Endothelial cell of umbilical vein (primary cell): ENCODE results near the gene TYK2. TPM values are rescaled to one million over a fixed set of nuclear protein-coding genes. Genes with fewer than 3 reads are reported as not detected.

ENCODE experiments used
- BruUV-seq: library from RNA; stranded (reverse); fragments of 400-500 nt; replicated peaks from 2 replicates; lab custom pipeline; 2021; lab: Mats Ljungman, UMichigan
- CTCF ChIA-PET: fragments of 300-600, 350-600 bp; sonication (Branson Sonifier 250); formaldehyde crosslinking; loops from one replicate; lab custom pipeline; 2021; ENCODE audit warnings: antibody characterized with exemption, inconsistent platforms; lab: Charles Lee
- POLR2A ChIA-PET: fragments of 300-600, 350-600 bp; sonication (Branson Sonifier 250); formaldehyde crosslinking; loops from one replicate; lab custom pipeline; 2021; ENCODE audit warnings: antibody characterized with exemption, inconsistent platforms; lab: Charles Lee
- DNase-seq: peaks from one replicate; pipeline ENCODE4 v3.0.0-alpha.2; 2011; ENCODE audit warnings: low read depth, low spot score
- FAIRE-seq: peaks from 2 replicates; lab custom pipeline; 2011; peaks lifted over from hg19 to GRCh38; lab: Jason Lieb, UNC
- H2AFZ ChIP-seq: 2 replicates; pipeline ENCODE4 v1.6.0; 2012; ENCODE audit warnings: low read depth, low read length, control low read depth, inconsistent platforms
- H3K27ac ChIP-seq: 2 replicates; pipeline ENCODE4 v1.5.1; 2011; ENCODE audit warnings: low read depth, mild to moderate bottlenecking, control low read depth, low read length, moderate library complexity; ENCODE audit not compliant: insufficient read depth
- H3K27me3 ChIP-seq, 2 experiments: 2 replicates each; pipeline versions ENCODE4 v1.6.0 to v1.6.1; 2011; ENCODE audit warnings: low read length in 2 of 2, mixed read lengths in 1 of 2; ENCODE audit not compliant: control insufficient read depth in 2 of 2, insufficient read depth in 2 of 2
- H3K36me3 ChIP-seq, 2 experiments: 2 replicates in 1 of 2; 3 replicates in 1 of 2; pipeline ENCODE4 v1.5.1; 2011; ENCODE audit warnings: low read length in 2 of 2, mild to moderate bottlenecking in 1 of 2, moderate library complexity in 1 of 2; ENCODE audit not compliant: control insufficient read depth in 2 of 2, insufficient read depth in 2 of 2; ENCODE audit errors: extremely low read depth in 1 of 2
- H3K4me1 ChIP-seq: 3 replicates; pipeline ENCODE4 v1.5.1; 2011; ENCODE audit warnings: mild to moderate bottlenecking, low read length; ENCODE audit not compliant: control insufficient read depth, insufficient read depth; ENCODE audit errors: extremely low read depth
- H3K4me2 ChIP-seq: 2 replicates; pipeline ENCODE4 v1.6.1; 2011; ENCODE audit warnings: low read length, control low read depth, mixed read lengths; ENCODE audit not compliant: insufficient read depth
- H3K4me3 ChIP-seq, 3 experiments: fragments of 200-600 bp in 1 of 3; sonication (generic), shearing (Covaris generic) in 1 of 3; replicated peaks in 1 of 3; 2 replicates each; pipeline ENCODE4 v1.5.1; 2011 to 2016; ENCODE audit warnings: control low read depth in 3 of 3, low read length in 3 of 3, mild to moderate bottlenecking in 2 of 3, inconsistent platforms in 1 of 3, low read depth in 1 of 3, moderate library complexity in 1 of 3; ENCODE audit not compliant: insufficient read depth in 1 of 3
- H3K79me2 ChIP-seq: 2 replicates; pipeline ENCODE4 v1.6.0; 2012; ENCODE audit warnings: low read length, inconsistent platforms; ENCODE audit not compliant: control insufficient read depth, insufficient read depth
- H3K9ac ChIP-seq: replicated peaks from 2 replicates; pipeline ENCODE3; 2011; ENCODE audit warnings: low read length, control low read depth; ENCODE audit not compliant: insufficient read depth; ENCODE audit errors: extremely low read depth
- H3K9me1 ChIP-seq: replicated peaks from 3 replicates; pipeline ENCODE4 v1.6.0; 2011; ENCODE audit warnings: mild to moderate bottlenecking, low read length; ENCODE audit not compliant: control insufficient read depth, insufficient read depth; ENCODE audit errors: extremely low read depth
- H3K9me3 ChIP-seq: replicated peaks from 2 replicates; pipeline ENCODE4 v1.5.1; 2012; ENCODE audit warnings: low read length, inconsistent platforms; ENCODE audit not compliant: control insufficient read depth, insufficient read depth
- H4K20me1 ChIP-seq: replicated peaks from 2 replicates; pipeline ENCODE3; 2011; ENCODE audit warnings: mild to moderate bottlenecking, low read length; ENCODE audit not compliant: control insufficient read depth, insufficient read depth; ENCODE audit errors: extremely low read depth
- CTCF ChIP-seq, 2 donors: IDR thresholded peaks; 1 replicate in 1 of 2; 2 replicates in 1 of 2; pipeline ENCODE4 v1.5.1; 2011; ENCODE audit warnings: low read length in 2 of 2, mild to moderate bottlenecking in 2 of 2, moderate library complexity in 2 of 2, control low read depth in 1 of 2, inconsistent platforms in 1 of 2, low read depth in 1 of 2; ENCODE audit not compliant: insufficient read depth in 1 of 2; ENCODE audit errors: extremely low read depth in 1 of 2
- EZH2 ChIP-seq: IDR thresholded peaks from 2 replicates; pipeline ENCODE4 v1.6.1; 2012; ENCODE audit warnings: borderline replicate concordance, low read depth, mild to moderate bottlenecking, moderate library complexity, low read length, inconsistent platforms; ENCODE audit not compliant: severe bottlenecking
- FOS ChIP-seq: IDR thresholded peaks from 2 replicates; pipeline ENCODE4 v1.6.1; 2011; ENCODE audit warnings: mild to moderate bottlenecking, low read length, moderate library complexity, borderline replicate concordance; ENCODE audit not compliant: insufficient read depth
- GATA2 ChIP-seq: IDR thresholded peaks from 2 replicates; pipeline ENCODE4 v1.7.0; 2011; ENCODE audit warnings: low read depth, mild to moderate bottlenecking, moderate library complexity, mixed read lengths, low read length; ENCODE audit not compliant: insufficient read length, insufficient read depth
- JUN ChIP-seq: IDR thresholded peaks from 2 replicates; pipeline ENCODE4 v1.6.1; 2011; ENCODE audit warnings: borderline replicate concordance, low read depth; ENCODE audit not compliant: insufficient read length, insufficient read depth
- MAX ChIP-seq: IDR thresholded peaks from 2 replicates; pipeline ENCODE4 v1.6.1; 2011; ENCODE audit not compliant: insufficient read depth, insufficient read length
- MYC ChIP-seq: IDR thresholded peaks from one replicate; pipeline ENCODE4 v1.6.1; 2011; ENCODE audit warnings: mild to moderate bottlenecking, low read depth, low read length
- POLR2A ChIP-seq: IDR thresholded peaks from 2 replicates; pipeline ENCODE4 v1.6.1; 2012; ENCODE audit warnings: low read depth, mild to moderate bottlenecking, control low read depth, low read length
- POLR2AphosphoS5 ChIP-seq: IDR thresholded peaks from 2 replicates; pipeline ENCODE4 v1.6.1; 2012; ENCODE audit warnings: low read depth, mild to moderate bottlenecking, control low read depth, low read length, moderate library complexity; ENCODE audit not compliant: insufficient read depth
- dilution Hi-C: fragments of 300-500 bp; cut with MboI; formaldehyde crosslinking; loops from one replicate; pipeline ENCODE4 v1.15.0; 2019; ENCODE audit warnings: low sequenced_read_pairs; ENCODE audit not compliant: extremely low pct_ligation_motif_present
- intact Hi-C: fragments of 100-400 bp; cut with micrococcal nuclease; formaldehyde crosslinking; loops from one replicate; pipeline ENCODE4 v1.10.0; 2022
- polyA plus RNA-seq, 4 experiments: library from polyadenylated mRNA; depleted of rRNA in 3 of 4; stranded (reverse) in 3 of 4; unstranded in 1 of 4; fragments of >200 nt; gene quantifications; 2 replicates each; pipeline versions ENCODE4 v1.2.1 to v1.2.3, GENCODE V29; 2011 to 2012; ENCODE audit warnings: missing spikeins in 1 of 4
- total RNA-seq: library from RNA; stranded (reverse); gene quantifications from 2 replicates; pipeline ENCODE4 v1.2.3, GENCODE V29; 2021

The TYK2 gene
- total and polyA plus RNA-seq, 2 donors (not counting 3 experiments of a cell fraction or from before 2014, with no cell fraction given), result 92.9 to 138 TPM

- no peaks in the 10 kb centered on the region for H4K20me1 ChIP-seq
- no peaks in the 10 kb centered on the region for H3K9me1 ChIP-seq
- dilution Hi-C loops (no loop called here), intact Hi-C loops (no loop called here)
- CTCF ChIA-PET, result interaction anchor here (1.6 to 2.5 kb wide), 3 partner anchors 10 to 86 kb away, joined by 6 to 9 read pairs (median 8); no protein-coding TSS in a partner anchor
- H2AFZ ChIP-seq, result no peak overlapping the region
- H3K9ac ChIP-seq, result no peak overlapping the region
- no peak overlapping the region for H3K27ac ChIP-seq
- TF ChIP-seq GATA2, result no peak
- TF ChIP-seq MAX, result no peak
- no peak for TF ChIP-seq EZH2
- no peak for TF ChIP-seq JUN
- TF ChIP-seq FOS, result no peak
- no peak for TF ChIP-seq MYC
- no peak for TF ChIP-seq CTCF (IDR thresholded peaks at IDR 0.05; ENCODE audit: extremely low read depth in 1 of 2, insufficient read depth in 1 of 2, low read depth in 1 of 2, low read length in 2 of 2)
- no peak for TF ChIP-seq POLR2AphosphoS5
- no peak for TF ChIP-seq POLR2A
- DNase-seq (no peak), FAIRE-seq (no peak)
- POLR2A ChIA-PET, result no interaction called here
- H3K27me3 ChIP-seq, result no peaks in the 10 kb centered on the region
- no peaks in the 10 kb centered on the region for H3K9me3 ChIP-seq
- no peaks in the 10 kb centered on the region for H3K4me1 ChIP-seq
- no peak overlapping the region for H3K4me2 ChIP-seq
- no TSS peak for BruUV-seq
- no peaks in the 10 kb centered on the region for H3K79me2 ChIP-seq
- no peaks in the 10 kb centered on the region for H3K36me3 ChIP-seq
- H3K4me3 ChIP-seq, result no peak overlapping the region
Measured at GRCh38 chr19:10344780-10345179, 35.6 kb downstream of the TYK2 start.
